22Rv1 (cell line): ENCODE results near the gene LINGO3.

Source experiments
- CTCF ChIP-seq: fragments of 450-650 bp; IDR thresholded peaks from 2 replicates; pipeline ENCODE4 v1.5.1; 2017; ENCODE audit warnings: mild to moderate bottlenecking
- ZFX ChIP-seq: fragments of 450-650 bp; IDR thresholded peaks from 2 replicates; pipeline ENCODE4 v1.6.1; 2017; ENCODE audit warnings: antibody characterized with exemption, borderline replicate concordance

DNA sequence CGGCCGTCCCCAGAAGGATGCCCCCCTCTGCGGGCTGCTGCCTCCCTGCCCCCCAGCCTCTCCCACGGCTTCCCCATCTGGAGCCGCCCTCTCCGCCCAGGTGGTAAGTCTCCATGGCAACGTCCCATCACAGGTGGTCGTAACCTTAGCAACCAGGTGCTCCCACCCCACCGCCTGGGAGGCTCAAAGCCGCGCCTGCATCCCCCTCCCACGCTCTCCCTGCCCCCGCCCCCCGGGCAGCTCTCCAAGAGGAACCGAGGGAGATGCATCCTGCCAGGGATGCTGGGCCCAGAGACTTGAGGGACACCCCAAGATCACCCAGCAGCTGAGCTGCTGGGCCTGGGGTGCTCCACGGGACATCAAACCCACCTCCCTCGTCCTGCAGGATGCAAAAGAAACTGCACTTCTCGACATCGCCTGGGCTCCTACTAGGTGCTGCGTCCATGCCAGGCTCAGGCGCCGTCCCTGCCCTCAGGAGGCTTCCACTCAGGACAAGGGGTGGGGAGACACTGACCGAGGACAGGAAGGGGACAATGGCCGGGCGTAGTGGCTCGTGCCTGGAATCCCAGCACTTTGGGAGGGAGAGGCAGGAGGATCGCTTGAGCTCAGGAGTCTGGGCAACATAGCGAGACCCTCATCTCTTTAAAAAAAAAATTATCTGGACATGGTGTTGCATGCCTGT lies 5.0 kb upstream of the LINGO3 start:
- TF ChIP-seq CTCF (no peak), ZFX (no peak)
